ENCODE measurements around the gene S100A14. TPM values are rescaled to one million over a fixed set of nuclear protein-coding genes. Genes with fewer than 3 reads are reported as not detected.

S100A14 gene
- total RNA-seq, 4 donors from 2014 or later = 106 to 391 (median 293) TPM

DNA sequence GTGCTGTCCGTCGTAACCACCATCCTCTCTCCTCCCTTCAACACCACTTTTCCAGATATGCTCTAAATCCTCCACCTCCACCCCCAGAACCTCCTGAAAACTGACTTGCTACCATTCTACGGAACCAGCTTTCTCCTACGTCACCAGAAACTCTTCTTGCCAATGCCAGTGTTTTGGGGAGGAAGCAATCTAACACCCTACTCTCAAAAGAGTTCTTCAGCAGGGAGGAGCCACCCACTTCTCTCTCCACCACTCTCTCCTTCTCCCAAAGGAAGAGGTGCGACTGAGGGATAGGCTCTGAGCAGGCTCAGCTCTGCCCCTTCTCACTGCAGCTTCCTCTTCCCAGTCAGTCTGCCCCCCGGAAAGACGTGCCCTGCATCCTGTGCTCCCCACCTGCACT lies 44.4 kb downstream of the S100A14 start:
- TF ChIP-seq CTCF (IDR thresholded peaks at IDR 0.05) (no peak), POLR2A (IDR thresholded peaks at IDR 0.05) (no peak)
- H3K9me3 ChIP-seq = no peaks in the 10 kb centered on the region
- DNase-seq = no peak
- no peak overlapping the region for H3K27ac ChIP-seq
- H3K36me3 ChIP-seq = no peaks in the 10 kb centered on the region
- no peaks in the 10 kb centered on the region for H3K27me3 ChIP-seq
- no peak overlapping the region for H3K4me3 ChIP-seq
- peaks cover 1 to 31% (median 5%) of the 10 kb centered on the region in 4 donors for H3K4me1 ChIP-seq

DNA sequence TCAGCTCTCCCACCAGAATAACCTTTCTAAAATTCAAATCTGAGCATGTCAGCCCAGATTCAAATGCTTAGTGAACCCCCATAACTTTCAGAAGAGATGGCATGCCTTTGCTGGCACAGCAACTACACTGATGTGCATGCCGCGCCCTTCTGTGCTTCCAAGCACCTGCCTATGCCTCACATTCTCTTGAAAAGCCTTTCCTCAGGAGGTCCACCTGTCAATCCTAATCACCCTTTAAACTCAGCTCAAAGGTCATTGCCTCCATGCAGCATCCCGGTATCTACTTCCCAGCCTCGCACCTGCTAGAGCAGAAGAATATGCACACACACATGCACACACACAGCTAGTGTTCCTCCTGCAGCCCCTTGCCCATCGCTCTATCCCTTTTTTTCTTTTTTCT lies 45.3 kb downstream of the S100A14 start:
- Histone ChIP-seq H3K27me3 (no peaks in the 10 kb centered on the region), H3K27ac (peak overlapping the region in 1 of 4 donors; percentile 7), H3K4me3 (no peak overlapping the region), H3K4me1 (peaks cover 8 to 40% (median 13%) of the 10 kb centered on the region in 4 donors), H3K9me3 (no peaks in the 10 kb centered on the region), H3K36me3 (no peaks in the 10 kb centered on the region)
- TF ChIP-seq POLR2A (IDR thresholded peaks at IDR 0.05) = no peak
- no peak for TF ChIP-seq CTCF (IDR thresholded peaks at IDR 0.05)
- DNase-seq = peak in 2 of 3 donors; percentile 53 to 67

DNA sequence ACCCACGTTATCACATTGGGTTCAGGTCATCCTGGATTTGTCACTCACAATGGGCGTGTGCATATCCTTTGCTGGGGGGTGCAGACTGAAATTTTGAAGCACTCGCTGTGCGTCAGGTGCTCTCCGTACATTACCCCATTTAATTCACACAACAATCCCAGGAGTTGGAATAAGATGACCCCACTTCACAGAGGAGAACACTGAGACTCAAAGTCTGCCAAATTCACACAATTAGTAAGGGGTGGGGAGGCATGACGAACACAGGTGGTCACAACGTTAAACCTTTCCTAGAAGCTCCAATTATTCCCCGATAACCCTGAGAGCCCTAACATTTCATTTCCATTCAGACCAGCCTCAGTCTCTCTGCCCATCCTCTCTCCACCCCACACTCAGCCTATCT lies 46.7 kb downstream of the S100A14 start:
- no peak for DNase-seq
- H3K36me3 ChIP-seq = no peaks in the 10 kb centered on the region
- no peak overlapping the region for H3K27ac ChIP-seq
- TF ChIP-seq CTCF (IDR thresholded peaks at IDR 0.05) (no peak), POLR2A (IDR thresholded peaks at IDR 0.05) (no peak)
- peaks cover 12 to 47% (median 19%) of the 10 kb centered on the region in 4 donors for H3K4me1 ChIP-seq
- no peaks in the 10 kb centered on the region for H3K27me3 ChIP-seq
- H3K9me3 ChIP-seq = no peaks in the 10 kb centered on the region
- no peak overlapping the region for H3K4me3 ChIP-seq

- H3K4me3 ChIP-seq = peak overlapping the region in 2 of 4 donors; percentile 24 to 28
- no peaks in the 10 kb centered on the region for H3K9me3 ChIP-seq
- no peaks in the 10 kb centered on the region for H3K27me3 ChIP-seq
- no peaks in the 10 kb centered on the region for H3K36me3 ChIP-seq
- H3K4me1 ChIP-seq = peaks cover 12 to 47% (median 19%) of the 10 kb centered on the region in 4 donors
- peak overlapping the region; percentile 69 to 95 (median 86) for H3K27ac ChIP-seq
- TF ChIP-seq POLR2A (IDR thresholded peaks at IDR 0.05) = no peak
- TF ChIP-seq CTCF (IDR thresholded peaks at IDR 0.05) = peak; percentile 97 to 99 (median 98)
- peak; percentile 78 to 94 (median 94) for DNase-seq
Measured at GRCh38 chr1:153568367-153569099, 47.6 kb downstream of the S100A14 start.

DNA sequence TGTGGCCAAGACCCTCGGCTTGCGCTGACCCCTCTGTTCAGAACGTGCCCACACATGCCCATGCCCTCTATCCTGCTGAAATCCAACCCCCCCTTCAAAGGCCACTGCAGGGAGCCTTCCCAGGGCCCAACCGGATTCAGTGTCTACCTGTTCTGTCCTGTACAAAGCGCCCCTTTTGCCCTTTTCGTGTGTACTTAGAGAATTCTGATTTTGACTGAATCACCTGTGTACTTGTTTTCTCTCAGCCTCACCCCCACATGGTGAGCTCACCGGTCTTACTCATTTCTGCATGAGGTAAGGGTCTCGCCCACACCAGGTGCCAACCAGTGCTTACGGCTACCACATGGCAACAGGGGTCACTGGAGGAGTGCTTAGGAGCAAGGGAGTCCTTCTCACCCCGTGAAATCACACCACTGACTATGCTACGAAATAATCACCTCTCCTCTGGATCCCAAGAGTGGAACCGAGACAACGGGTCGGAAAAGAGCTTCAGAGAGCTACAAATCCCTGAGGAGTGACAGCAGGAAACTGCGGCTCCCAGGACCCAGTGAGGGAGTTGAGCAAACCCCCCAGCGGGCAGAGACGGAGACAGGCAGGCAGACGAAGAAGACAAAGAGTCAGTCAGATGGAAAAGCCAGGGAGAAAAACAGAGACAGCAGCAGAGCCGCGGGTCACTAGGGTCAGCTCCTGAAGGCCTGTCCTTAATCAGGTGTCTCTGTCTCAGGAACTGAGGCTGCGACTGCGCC lies 48.3 kb downstream of the S100A14 start:
- Histone ChIP-seq H3K9me3 (no peaks in the 10 kb centered on the region), H3K27ac (peak overlapping the region; percentile 69 to 95 (median 86)), H3K4me1 (peaks cover 12 to 44% (median 19%) of the 10 kb centered on the region in 4 donors), H3K36me3 (no peaks in the 10 kb centered on the region), H3K27me3 (no peaks in the 10 kb centered on the region), H3K4me3 (peak overlapping the region in 1 of 4 donors; percentile 24)
- no peak for DNase-seq
- TF ChIP-seq POLR2A (IDR thresholded peaks at IDR 0.05) = no peak
- no peak for TF ChIP-seq CTCF (IDR thresholded peaks at IDR 0.05)

Measured in Peyer's patch (tissue), 4 donors.